Measurements from ENCODE around the gene RASSF1. TPM values are rescaled to one million over a fixed set of nuclear protein-coding genes. Genes with fewer than 3 reads are reported as not detected.

RASSF1 gene
- total and polyA plus RNA-seq, 2 of the 13 experiments (the other 11 are each of a cell fraction or from before 2014, with no cell fraction given): 10.2 to 27.5 TPM

GRCh38 chr3:50303013-50303815, 37.4 kb downstream of the RASSF1 start, which contains the start of gene HYAL1 (continued):
- no peak for TF ChIP-seq TEAD2 (CRISPR knock-in tag; IDR thresholded peaks at IDR 0.05)
- peak; percentile 72 for TF ChIP-seq CHCHD3 (CRISPR knock-in tag; IDR thresholded peaks at IDR 0.05)
- peak; percentile 92; the same call in 1 of the 2 replicates for TF ChIP-seq ZNF816 (CRISPR knock-in tag; IDR thresholded peaks at IDR 0.05; ENCODE audit: borderline replicate concordance)
- peak; percentile 49 for TF ChIP-seq HBP1 (CRISPR knock-in tag; IDR thresholded peaks at IDR 0.05; ENCODE audit: low read depth)
- no peak for TF ChIP-seq ZC3H13 (CRISPR knock-in tag; IDR thresholded peaks at IDR 0.05)
- TF ChIP-seq NPAS2 (CRISPR knock-in tag; IDR thresholded peaks at IDR 0.05; ENCODE audit: borderline replicate concordance): no peak
- TF ChIP-seq ZBTB7B (CRISPR knock-in tag; IDR thresholded peaks at IDR 0.05): peak; percentile 74
- peak; percentile 20; the same call in 1 of the 2 replicates for TF ChIP-seq CEBPG (CRISPR knock-in tag; IDR thresholded peaks at IDR 0.05)
- no peak for TF ChIP-seq ATAD3A (CRISPR knock-in tag; IDR thresholded peaks at IDR 0.05)
- TF ChIP-seq CBX5 (CRISPR knock-in tag; IDR thresholded peaks at IDR 0.05; ENCODE audit: borderline replicate concordance): peak; percentile 43; the same call in 1 of the 2 replicates
- TF ChIP-seq ZNF20 (CRISPR knock-in tag; IDR thresholded peaks at IDR 0.05): no peak
- TF ChIP-seq KLF9 (CRISPR knock-in tag; IDR thresholded peaks at IDR 0.05; ENCODE audit: low read depth): no peak
- TF ChIP-seq, protein P1, sequence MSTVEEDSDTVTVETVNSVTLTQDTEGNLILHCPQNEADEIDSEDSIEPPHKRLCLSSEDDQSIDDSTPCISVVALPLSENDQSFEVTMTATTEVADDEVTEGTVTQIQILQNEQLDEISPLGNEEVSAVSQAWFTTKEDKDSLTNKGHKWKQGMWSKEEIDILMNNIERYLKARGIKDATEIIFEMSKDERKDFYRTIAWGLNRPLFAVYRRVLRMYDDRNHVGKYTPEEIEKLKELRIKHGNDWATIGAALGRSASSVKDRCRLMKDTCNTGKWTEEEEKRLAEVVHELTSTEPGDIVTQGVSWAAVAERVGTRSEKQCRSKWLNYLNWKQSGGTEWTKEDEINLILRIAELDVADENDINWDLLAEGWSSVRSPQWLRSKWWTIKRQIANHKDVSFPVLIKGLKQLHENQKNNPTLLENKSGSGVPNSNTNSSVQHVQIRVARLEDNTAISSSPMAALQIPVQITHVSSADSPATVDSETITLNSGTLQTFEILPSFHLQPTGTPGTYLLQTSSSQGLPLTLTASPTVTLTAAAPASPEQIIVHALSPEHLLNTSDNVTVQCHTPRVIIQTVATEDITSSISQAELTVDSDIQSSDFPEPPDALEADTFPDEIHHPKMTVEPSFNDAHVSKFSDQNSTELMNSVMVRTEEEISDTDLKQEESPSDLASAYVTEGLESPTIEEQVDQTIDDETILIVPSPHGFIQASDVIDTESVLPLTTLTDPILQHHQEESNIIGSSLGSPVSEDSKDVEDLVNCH (CRISPR knock-in tag; IDR thresholded peaks at IDR 0.05): no peak; the same call in 1 of the 2 replicates
- TF ChIP-seq ADNP (CRISPR knock-in tag; IDR thresholded peaks at IDR 0.05): no peak
- TF ChIP-seq RELA (CRISPR knock-in tag; IDR thresholded peaks at IDR 0.05): no peak; the same call in 1 of the 2 replicates
- peak; percentile 75 for TF ChIP-seq TARDBP (CRISPR knock-in tag; IDR thresholded peaks at IDR 0.05)
- no peak for TF ChIP-seq FIP1L1 (IDR thresholded peaks at IDR 0.05; ENCODE audit: borderline replicate concordance, insufficient read depth, low read depth, low read length)
- TF ChIP-seq, protein P2, sequence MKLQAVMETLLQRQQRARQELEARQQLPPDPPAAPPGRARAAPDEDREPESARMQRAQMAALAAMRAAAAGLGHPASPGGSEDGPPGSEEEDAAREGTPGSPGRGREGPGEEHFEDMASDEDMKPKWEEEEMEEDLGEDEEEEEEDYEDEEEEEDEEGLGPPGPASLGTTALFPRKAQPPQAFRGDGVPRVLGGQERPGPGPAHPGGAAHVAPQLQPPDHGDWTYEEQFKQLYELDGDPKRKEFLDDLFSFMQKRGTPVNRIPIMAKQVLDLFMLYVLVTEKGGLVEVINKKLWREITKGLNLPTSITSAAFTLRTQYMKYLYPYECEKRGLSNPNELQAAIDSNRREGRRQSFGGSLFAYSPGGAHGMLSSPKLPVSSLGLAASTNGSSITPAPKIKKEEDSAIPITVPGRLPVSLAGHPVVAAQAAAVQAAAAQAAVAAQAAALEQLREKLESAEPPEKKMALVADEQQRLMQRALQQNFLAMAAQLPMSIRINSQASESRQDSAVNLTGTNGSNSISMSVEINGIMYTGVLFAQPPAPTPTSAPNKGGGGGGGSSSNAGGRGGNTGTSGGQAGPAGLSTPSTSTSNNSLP (IDR thresholded peaks at IDR 0.05; ENCODE audit: low read depth, low read length): no peak; the same call in 1 of the 2 replicates
- no peak for TF ChIP-seq REL (CRISPR knock-in tag; conservative IDR thresholded peaks at IDR 0.05)
- no peak for TF ChIP-seq ZNF777 (CRISPR knock-in tag; IDR thresholded peaks at IDR 0.05)
- no peak; the same call in 1 of the 2 replicates for TF ChIP-seq ZSCAN21 (CRISPR knock-in tag; IDR thresholded peaks at IDR 0.05; ENCODE audit: borderline replicate concordance)
- no peak for TF ChIP-seq ZNF260 (CRISPR knock-in tag; IDR thresholded peaks at IDR 0.05; ENCODE audit: borderline replicate concordance, low read depth)
- no peak for TF ChIP-seq SNAI1 (CRISPR knock-in tag; IDR thresholded peaks at IDR 0.05; ENCODE audit: borderline replicate concordance)
- TF ChIP-seq RNF2 (conservative IDR thresholded peaks at IDR 0.05; ENCODE audit: low read depth): no peak
- TF ChIP-seq ZC3H4 (CRISPR knock-in tag; IDR thresholded peaks at IDR 0.05; ENCODE audit: borderline replicate concordance): no peak; the same call in 1 of the 2 replicates
- TF ChIP-seq ZSCAN25 (CRISPR knock-in tag; IDR thresholded peaks at IDR 0.05): peak; percentile 89; the same call in 1 of the 2 replicates
